NOMO-1 treated with dmso at 0.1 percent for 144 hours (cell line): ENCODE results near the gene POLR2L.

Experiments
- DNase-seq: peaks from one replicate; lab custom pipeline; 2025; ENCODE audit not compliant: unreplicated experiment; lab: John Stamatoyannopoulos, UW

The POLR2L gene

DNA sequence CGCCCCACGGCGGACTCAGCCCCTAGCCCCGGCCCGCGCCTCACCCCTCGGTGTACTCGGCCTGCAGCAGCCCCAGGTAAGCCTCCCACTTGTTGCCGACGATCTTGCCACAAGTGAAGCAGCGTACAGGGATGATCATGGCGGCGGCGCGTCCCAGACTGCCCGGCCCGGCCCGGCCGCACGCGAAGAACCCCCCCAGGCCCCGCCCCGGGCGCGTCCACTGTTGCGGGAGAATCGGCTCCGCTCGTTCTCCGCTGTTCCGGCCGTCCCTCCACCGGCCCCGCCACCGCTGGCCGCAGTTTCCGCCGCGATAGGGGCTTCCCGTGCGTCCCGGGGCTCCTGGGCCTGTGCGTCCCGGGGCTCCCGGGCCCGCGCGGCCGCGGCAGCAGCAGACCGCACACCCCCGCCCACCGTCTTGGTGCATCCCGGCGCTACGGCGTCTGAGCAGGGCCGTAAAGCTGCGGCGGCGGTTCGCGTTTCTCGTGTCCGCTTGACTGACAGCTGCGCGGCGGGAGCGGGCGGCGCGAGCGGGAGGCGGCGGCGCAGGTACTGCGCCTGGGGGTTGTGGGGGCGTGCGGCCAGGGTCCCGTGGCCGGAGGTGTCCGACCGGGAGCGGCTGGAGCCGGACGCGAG is at the start of gene POLR2L, which contains the start of gene TSPAN4:
TSS of gene POLR2L (minus strand) at position 160 of the 633 bp plus-strand sequence. CDS start at position 139, 21 bp downstream.
TSS of gene TSPAN4 (plus strand) at position 483 of the 633 bp plus-strand sequence. CDS start 7,453 bp downstream, outside the sequence.
- peak; percentile 73 for DNase-seq

DNA sequence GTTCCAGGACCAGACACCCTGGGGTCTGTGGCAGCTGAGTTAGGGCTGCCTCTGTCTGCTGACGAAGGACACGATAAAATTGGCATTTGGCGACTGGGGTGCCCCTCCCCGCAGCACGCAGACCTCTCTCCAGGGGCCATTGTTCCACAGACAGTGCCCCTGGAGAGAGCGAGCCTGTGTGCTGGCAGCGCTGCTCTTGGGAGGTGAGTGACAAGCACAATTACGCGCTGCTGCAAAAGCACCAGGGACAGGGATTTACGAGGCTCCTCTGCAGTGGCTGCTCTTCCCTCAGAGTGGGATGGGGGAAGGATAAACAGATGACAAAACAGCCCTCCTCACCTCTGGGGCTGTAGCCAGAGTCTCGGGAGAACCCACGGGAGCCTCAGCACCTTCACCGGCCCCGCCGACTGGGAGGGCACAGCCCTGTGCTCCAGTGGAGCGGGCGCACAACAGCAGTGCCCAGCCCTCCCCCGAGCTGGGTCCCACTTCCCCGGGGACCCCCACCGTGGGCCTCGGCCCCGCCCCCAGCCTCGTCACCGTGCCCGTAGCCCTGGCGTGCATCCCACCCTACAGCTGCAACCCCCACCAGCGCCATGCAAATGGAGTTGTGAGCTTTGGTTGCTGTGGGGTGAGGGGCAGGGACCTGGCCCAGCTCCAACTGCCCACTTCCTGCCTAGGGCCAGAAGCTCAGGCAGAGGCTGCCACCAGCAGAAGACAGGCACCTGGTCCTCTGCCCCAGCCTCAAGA is 48.6 kb upstream of the POLR2L start:
- DNase-seq: no peak

DNA sequence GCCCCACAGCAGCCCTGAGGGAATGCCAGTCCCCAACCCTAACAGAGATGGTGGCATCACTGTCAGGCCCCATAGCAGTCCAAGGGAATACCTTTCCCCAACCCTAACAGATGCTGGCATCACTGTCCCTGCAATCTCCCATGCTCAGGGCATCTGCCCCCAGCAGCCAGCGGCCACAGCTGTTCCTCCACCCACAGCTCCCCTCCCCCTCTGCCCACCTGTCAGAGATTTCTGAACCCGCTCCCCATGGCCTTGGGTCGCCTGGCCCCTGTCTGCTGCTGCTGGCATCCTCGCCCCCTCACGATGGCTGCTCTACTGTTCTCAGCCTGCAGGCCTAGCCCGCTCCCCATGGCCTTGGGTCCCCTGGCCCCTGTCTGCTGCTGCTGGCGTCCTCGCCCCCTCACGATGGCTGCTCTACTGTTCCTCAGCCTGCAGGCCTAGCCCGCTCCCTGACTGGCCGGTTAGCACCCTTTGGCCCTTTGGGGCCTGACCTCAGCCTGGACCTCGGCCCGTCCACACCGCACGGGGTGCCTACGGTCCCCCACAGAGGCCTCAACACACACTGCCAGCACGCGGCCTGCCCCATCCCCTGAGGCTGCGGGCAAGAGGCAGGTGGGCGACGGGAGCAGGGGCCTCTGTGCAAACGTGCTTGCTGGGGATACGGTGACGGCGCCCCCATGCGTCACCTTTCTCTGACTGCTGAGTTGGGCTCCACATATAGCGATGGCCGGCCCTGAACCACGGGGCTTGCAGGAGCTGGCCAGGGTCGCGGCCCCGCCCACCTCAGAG is 47.6 kb upstream of the POLR2L start:
- no peak for DNase-seq

DNA sequence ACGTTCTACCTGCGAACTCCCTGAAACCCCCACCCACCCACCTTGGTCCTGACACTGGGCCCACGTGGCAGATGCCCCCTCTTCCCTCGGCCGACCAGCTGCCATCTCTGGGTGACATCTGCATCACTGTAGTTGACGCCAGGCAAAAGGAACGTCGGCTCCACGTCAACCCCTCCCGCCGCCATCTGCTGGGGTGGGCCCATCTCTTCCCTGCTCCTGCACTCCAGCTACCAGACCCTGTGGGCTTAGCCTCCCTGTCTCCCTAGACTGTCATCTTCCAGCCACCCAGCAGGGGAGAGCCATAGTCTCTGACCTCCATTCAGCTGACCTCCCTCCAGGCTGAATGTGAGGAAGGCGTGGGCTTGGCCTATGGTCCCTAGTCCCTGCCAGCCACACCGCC is 46.9 kb upstream of the POLR2L start:
- no peak for DNase-seq

DNA sequence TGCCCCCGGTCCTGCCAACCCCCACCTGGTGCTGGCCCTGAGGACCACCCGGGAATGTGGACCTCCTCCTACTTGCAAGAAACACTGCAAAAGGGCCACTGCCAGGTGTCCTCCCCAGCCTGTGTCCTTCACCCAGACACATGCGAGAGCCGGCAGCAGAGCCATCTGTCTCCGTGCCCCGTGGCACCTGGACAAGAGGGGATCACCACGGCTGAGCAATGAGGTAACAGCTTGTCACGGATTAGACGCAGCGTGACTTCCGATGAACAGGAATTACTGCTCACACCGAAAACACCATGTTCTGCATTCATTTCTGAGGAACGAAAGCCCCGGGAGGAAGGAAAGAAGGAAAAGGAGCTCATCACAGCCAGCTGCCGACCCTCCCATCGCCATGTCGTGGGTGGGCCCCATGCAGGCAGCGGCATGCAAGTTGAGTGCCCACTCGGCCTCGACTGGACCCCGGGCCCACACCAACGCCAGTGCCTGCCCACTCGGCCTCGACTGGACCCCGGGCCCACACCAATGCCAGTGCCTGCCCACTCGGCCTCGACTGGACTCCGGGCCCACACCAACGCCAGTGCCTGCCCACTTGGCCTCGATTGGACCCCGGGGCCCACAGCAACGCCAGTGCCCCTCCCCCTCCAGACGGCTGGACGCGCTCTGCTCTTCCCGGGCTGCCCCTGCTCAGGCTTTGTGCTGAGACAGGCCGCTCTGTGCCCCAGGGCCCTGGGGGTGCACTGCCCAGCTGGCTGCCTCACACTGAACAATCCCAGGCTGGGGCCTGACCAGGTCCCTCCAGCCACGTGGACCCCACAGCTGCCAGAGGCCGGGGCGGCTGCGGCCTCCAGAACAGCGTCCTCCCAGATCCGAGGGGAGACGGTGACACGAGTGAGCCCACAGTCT is 46.2 kb upstream of the POLR2L start:
- no peak for DNase-seq

DNA sequence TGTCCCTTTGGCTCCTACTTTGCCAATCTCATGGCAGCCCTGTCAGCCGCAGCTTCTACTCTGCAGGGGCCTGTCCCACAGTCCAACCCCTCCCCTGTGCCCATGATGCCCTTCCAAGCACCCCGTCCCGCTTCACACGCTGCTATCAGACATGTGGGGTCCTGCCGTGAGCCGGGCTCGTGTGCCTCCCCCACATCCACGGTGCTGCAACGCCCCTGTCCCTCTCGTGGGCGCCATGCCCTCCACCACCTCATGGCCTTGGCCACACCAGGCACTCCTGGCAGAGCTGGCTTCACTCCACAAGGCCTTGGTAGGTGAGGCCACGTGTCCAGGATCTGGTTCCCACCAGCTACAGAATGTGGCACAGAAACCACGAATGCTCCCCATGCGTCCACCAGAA is 45.3 kb upstream of the POLR2L start:
- DNase-seq: no peak

DNA sequence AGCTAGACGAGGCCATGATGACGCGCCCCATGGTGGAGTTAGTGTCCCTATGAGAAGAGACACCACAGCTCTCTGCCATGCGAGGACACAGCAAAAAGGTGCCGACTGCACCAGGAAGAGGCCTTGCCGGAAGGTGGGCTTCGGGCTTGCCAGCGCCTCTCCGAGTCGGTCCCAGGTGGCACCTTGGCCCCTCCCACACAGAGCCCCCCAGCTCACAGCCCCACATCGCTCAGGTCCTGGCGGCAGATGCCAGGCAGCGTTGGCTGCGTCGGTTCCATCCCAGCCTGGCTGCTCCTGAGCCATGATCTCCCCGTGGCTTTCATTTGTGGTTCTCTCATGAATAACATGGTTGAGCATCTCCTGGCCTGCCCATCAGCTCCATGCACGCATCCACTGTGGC is 44.2 kb upstream of the POLR2L start:
- no peak for DNase-seq

DNA sequence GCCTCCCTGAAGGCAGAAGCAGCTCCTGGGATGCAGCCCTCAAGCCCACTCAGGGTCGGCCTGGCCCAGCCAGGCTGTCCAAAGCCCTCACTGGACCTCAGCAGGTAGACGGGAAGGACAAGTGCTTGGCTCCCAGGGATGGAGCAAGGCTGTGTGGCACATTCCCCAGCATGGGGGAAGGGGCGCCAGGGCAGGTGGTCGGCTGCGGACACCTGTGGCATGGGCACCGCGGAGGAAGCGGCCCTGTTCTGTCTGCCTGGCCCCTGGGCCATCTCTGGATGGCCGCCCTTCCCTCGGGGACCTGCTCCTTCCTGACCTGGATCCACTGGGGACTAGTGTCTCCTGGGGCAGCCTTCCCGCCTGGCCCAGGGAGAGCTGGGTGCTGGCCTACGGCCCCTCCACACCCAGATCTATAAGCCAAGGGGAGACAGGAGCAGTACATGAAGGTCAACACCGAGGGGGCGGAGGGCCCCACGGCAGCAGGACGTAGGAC is 42.3 kb upstream of the POLR2L start:
- DNase-seq: no peak

DNA sequence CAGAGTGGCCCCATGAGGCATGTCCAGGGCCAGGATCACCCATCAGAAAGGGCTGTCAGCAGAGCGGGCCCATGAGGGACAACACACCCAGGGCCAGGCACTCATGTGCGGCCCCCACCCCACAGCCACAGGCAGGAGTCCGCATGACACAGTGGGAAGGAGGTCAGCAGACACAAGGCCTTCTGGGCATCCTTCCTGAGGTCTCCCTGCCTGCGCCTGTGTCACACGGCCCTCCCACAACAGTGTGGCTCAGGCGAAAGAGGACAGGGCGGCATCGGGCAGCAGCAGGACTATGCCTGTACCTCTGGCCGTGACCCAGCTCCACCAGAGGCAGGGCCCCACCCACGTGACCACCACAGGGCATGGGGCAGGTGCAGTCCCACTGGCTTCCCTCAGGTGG is 41.2 kb upstream of the POLR2L start:
- no peak for DNase-seq

DNA sequence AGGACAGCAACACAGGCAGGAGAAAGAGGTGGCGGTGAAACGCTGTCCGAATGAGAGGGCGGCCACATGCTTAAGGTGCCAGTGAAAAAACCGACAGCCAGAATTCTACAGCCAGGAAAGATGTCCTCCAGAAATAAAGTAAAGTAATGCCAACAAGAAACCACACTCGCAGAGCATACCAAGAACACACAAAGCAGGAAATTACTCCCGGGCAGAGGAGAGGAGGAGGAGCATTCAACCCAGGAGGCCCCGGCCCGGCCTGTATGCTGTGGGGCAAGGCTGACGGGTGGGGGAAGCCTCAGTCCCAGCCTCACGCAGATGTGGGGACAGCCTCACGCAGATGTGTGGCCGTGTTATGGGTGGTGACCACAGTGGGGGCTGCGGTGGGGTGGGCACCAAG is 40.3 kb upstream of the POLR2L start:
- DNase-seq: no peak

DNA sequence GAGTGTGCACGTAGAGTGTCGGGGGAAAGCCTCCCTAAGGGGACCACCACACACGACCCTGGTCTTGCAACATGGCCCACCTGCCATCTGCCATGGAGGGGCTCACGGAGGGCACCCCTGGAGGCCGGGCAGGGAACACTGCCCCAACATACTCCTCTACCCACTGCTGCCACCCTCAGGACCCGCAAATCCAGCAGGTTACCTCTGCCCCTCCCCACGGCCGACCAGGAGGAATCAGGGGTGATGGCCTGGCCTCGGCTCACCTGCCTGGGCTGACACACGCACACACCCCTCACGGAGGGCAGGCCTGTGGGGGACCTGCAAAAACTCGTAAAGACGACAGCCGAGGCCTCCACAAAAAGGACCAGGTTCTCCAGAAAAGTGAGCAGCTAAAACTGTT is 38.1 kb upstream of the POLR2L start:
- no peak for DNase-seq

DNA sequence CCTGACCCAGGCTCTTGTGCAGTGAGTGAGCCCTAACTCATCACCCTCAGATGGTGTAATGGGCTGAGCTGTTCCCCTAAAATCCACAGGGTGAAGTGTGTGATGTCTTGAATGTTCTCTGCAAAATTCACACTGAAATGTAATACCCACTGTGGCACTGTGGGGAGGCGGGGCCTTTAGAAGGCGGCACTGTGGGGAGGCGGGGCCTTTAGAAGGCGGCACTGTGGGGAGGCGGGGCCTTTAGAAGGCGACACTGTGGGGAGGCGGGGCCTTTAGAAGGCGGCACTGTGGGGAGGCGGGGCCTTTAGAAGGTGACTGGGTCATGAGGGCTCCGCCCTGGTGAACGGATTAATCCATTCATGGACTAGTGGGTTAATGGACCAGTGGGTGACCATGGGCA is 35.2 kb upstream of the POLR2L start:
- no peak for DNase-seq

DNA sequence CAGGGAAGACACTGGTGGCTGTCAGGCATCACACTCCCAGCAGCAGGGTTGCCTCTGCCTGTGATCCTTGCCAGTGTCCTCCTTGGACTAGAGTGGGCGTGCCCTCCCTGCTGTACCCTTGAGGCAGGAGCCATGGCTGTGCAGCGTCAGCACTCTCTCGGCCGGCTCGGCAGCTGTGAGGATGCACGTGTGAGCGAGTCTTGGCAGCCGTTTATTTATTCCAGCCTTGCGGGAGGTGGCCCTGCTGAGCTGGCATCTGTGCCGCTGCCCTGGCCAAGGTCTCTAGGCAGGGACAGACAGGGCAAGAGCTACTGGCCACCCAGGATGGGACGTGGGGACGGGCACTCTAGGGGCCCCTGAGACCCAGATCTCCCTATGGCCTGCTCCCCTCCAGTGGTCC is 34.2 kb upstream of the POLR2L start:
- no peak for DNase-seq

DNA sequence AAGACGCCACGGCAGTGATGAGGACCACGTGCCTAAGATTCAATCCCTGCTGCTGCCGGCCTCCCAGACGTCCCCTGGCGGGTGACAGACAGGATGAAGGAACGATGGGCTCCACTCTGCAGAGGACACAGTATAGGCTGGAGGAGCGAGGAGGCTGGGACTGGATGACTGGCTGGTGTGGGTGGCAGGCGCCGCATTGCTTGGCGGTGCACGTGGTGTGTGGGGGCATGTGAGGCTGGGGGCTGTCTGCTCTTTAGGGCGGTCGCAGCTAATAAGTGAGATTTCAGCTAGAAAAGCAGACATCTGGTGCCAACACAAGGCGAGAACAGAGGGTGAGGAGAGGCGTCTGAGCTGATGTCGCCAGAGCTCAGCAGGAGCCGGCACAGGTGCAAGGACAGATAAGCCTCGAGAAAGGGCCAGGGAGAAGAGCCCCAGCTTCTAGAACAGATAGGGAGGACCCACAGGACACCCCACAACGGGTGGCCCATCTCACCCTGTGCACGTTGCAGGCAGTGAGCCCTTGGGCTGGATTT is 33.5 kb upstream of the POLR2L start:
- no peak for DNase-seq

DNA sequence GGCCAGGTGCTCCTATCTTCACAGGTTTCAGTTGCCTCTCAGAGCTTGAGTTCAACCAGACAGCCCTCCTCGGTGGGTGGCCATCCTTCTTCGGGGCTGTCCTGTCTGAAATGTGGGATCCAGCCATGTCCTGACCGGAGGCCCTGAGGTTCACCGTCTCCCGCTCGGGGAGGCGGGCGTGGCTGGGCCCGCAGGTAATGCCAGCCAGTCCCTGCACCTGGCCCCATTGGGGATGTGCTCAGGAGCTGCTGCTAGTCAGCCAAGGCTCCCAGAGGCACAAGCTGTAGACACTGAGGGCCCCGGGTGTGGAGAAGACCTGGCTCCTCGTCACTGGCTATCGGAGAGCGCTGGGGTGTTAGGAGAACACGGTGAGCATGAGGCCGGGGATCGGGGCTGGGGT is 32.9 kb upstream of the POLR2L start:
- no peak for DNase-seq

DNA sequence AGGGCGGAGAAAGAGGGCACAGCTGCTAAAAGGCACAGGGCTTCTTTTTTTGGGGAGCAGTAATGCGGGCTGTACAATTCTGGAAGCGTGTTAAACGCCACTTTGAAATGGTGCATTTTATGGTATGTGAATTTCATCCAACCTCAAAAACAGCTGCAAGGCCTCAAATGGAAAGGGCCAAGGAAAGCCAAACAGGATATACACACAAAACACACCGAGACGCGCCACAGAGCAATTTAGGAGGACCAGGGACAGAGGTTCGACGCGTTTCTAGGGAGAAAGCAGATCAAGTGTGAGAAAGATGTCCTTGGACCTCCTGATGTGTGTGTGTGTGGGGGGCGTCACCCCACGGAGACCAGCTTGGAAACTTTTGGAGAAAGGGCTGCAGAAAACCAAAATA is 31.4 kb upstream of the POLR2L start:
- DNase-seq: no peak

DNA sequence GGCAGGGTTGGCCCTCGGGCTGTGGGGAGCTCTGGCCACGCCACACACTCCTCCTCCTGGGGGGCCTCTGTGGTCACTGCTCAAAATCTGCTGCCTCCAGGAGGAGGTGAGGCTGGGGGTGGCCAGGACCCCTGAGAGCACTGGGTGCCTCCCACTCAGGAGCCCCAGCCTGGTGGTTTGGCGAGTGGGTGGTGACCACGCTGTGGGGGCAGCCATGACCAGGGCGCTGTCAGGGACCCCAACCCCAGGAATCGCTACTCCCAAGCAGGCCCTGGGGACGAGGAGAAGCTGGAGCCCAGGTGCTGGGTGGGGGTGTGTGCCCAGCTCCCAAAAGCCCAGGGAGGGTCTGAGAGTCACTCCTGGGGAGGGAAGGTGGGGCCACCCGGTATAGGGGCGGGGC is 30.5 kb upstream of the POLR2L start:
- no peak for DNase-seq

DNA sequence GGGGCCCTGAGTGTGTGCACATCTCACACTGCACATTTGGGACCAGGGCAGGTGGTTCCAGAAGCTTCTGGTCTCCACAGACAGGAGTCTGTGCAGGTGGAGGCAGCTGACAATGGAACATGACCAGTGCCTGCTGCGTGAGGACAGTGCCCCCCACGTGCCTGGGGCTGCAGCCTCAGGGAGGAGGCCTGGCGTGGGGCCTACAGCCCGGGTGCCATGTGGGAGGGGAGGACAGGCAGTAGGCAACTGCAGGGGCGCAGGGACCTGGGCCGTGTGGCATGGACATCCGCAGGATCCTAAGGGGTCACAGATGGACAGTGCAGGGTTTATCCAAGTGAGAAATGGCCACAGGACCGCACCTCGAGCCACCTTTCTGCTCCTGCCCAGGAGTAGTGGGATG is 29.1 kb upstream of the POLR2L start:
- no peak for DNase-seq

DNA sequence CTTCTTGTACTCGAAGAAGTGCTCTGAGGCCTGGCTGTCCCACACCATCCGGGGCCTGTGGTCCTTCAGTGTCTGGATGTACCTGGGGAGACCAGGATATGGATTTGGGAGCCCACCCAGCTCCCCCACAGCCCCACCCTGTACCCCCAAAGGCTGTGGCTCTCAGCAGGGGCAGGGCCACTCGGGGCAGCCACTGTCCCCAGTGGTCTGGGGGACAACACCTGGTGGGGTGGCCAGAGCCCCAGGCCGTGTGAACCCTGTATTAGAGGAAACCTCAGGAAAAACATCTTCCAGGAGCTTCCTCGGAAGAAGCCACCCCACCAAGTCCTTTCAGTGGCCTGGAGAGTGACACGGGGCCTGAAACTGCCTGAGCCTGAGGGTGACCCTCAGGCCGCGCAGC is 28.1 kb upstream of the POLR2L start:
- DNase-seq: no peak

DNA sequence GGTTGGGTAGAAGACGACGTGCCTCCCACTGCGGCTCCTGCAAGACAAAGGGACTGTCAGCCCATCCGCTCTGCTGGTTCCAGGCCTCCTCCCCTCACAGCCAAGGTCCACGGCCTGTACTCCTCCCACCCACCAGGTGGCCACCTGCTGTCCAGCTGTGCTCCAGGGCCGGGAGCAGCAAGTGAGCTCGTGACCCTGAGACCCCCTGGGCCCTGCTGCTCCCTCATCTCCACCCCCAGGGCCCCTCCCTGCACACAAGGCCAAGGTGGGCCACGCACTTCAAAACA is 27.7 kb upstream of the POLR2L start:
- no peak for DNase-seq
